Measurements from ENCODE around the gene EYA2. TPM values are rescaled to one million over a fixed set of nuclear protein-coding genes. Genes with fewer than 3 reads are reported as not detected.

EYA2 gene
- total and polyA plus RNA-seq, 2 of the 4 experiments (the other 2 are of a cell fraction), result 2.3 to 5.4 TPM

GRCh38 chr20:47110819-47111218, 216.2 kb downstream of the EYA2 start:
- Histone ChIP-seq H3K79me1 (ENCODE audit: low read depth in 1 of 2, low read length in 2 of 2) (no peaks in the 10 kb centered on the region), H2BK5ac (ENCODE audit: low read depth, low read length, poor library complexity, severe bottlenecking) (no peak overlapping the region), H3K56ac (ENCODE audit: extremely low read depth, insufficient read depth, low read length) (no peak overlapping the region), H3K14ac (replicated peaks; ENCODE audit: low read depth, low read length) (no peak overlapping the region), H4K91ac (ENCODE audit: insufficient read depth, low read depth, low read length) (no peak overlapping the region), H2BK15ac (ENCODE audit: low read depth, low read length) (no peak overlapping the region), H4K20me1 (ENCODE audit: insufficient read depth, low read length) (no peaks in the 10 kb centered on the region), H2AK9ac (replicated peaks; ENCODE audit: low read depth, low read length, poor library complexity) (no peak overlapping the region), H3K9me3 (ENCODE audit: control insufficient read depth, insufficient read depth, low read length) (peaks cover 13% of the 10 kb centered on the region), H3K4ac (ENCODE audit: low read depth, low read length) (no peak overlapping the region), H2AFZ (replicated peaks; ENCODE audit: low read length, poor library complexity) (no peak overlapping the region), H3K18ac (ENCODE audit: low read depth, low read length) (no peak overlapping the region), H2BK120ac (ENCODE audit: low read depth, low read length) (no peak overlapping the region), H3K36me3 (ENCODE audit: control insufficient read depth, insufficient read depth, low read length) (0 out of 2 replicates have a peak, but pooled peaks cover 2% of the 10 kb centered on the region), H3K9ac (ENCODE audit: low read depth, low read length) (no peak overlapping the region), H4K8ac (ENCODE audit: low read depth in 2 of 2, low read length in 2 of 2) (no peak overlapping the region), H3K9me1 (ENCODE audit: insufficient read depth, low read length) (peaks cover 4% of the 10 kb centered on the region; the same call in 1 of the 2 replicates), H3K4me2 (ENCODE audit: low read depth, low read length) (no peak overlapping the region), H2BK20ac (ENCODE audit: low read depth, low read length) (no peak overlapping the region), H2AK5ac (ENCODE audit: low read depth, low read length) (no peak overlapping the region), H3K4me1 (ENCODE audit: control insufficient read depth, insufficient read depth, low read length) (peaks cover 12% of the 10 kb centered on the region), H3K4me3 (ENCODE audit: insufficient read depth, low read depth, low read length) (no peak overlapping the region), H3K23ac (ENCODE audit: low read depth, low read length) (no peak overlapping the region), H3K27me3 (ENCODE audit: control insufficient read depth, insufficient read depth, low read length) (no peaks in the 10 kb centered on the region), H4K5ac (ENCODE audit: low read depth, low read length) (no peak overlapping the region), H3K27ac (ENCODE audit: insufficient read depth, low read length) (no peak overlapping the region)
- in situ Hi-C loops (cut with MboI; ENCODE audit: low sequenced_read_pairs) (no loop called here), dilution Hi-C loops (cut with HindIII; ENCODE audit: low sequenced_read_pairs, unreplicated experiment) (no loop called here), intact Hi-C loops (cut with micrococcal nuclease) (loop anchor here (10.0 kb wide), 1 partner anchor 86 kb away; no protein-coding TSS in a partner anchor)
- WGBS, 2 experiments (ENCODE audit: extremely low coverage in 2 of 2, insufficient read length in 1 of 2), result 57% methylated on average over 1 of the region's 1 CpG; no CpG with 5 or more reads in 1 of the 2 experiments
- ATAC-seq (ENCODE audit: low read depth) (no peak), DNase-seq (no peak)
- CTCF ChIA-PET, result no interaction called here
- POLR2A ChIA-PET (ENCODE audit: unreplicated experiment), result no interaction called here
- TF ChIP-seq, protein P1, sequence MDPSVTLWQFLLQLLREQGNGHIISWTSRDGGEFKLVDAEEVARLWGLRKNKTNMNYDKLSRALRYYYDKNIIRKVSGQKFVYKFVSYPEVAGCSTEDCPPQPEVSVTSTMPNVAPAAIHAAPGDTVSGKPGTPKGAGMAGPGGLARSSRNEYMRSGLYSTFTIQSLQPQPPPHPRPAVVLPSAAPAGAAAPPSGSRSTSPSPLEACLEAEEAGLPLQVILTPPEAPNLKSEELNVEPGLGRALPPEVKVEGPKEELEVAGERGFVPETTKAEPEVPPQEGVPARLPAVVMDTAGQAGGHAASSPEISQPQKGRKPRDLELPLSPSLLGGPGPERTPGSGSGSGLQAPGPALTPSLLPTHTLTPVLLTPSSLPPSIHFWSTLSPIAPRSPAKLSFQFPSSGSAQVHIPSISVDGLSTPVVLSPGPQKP (IDR thresholded peaks at IDR 0.05; ENCODE audit: borderline replicate concordance, low read depth, low read length), result no peak
- TF ChIP-seq CEBPB (IDR thresholded peaks at IDR 0.05; ENCODE audit: low read depth, low read length) (no peak), CHD1 (IDR thresholded peaks at IDR 0.05; ENCODE audit: low read depth, low read length) (no peak), RAD21 (IDR thresholded peaks at IDR 0.05; ENCODE audit: low read length) (no peak), MAFK (IDR thresholded peaks at IDR 0.05; ENCODE audit: low read depth, low read length) (no peak), RCOR1 (IDR thresholded peaks at IDR 0.05; ENCODE audit: insufficient replicate concordance, low read length) (no peak)
- TF ChIP-seq, protein P2, sequence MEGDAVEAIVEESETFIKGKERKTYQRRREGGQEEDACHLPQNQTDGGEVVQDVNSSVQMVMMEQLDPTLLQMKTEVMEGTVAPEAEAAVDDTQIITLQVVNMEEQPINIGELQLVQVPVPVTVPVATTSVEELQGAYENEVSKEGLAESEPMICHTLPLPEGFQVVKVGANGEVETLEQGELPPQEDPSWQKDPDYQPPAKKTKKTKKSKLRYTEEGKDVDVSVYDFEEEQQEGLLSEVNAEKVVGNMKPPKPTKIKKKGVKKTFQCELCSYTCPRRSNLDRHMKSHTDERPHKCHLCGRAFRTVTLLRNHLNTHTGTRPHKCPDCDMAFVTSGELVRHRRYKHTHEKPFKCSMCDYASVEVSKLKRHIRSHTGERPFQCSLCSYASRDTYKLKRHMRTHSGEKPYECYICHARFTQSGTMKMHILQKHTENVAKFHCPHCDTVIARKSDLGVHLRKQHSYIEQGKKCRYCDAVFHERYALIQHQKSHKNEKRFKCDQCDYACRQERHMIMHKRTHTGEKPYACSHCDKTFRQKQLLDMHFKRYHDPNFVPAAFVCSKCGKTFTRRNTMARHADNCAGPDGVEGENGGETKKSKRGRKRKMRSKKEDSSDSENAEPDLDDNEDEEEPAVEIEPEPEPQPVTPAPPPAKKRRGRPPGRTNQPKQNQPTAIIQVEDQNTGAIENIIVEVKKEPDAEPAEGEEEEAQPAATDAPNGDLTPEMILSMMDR (conservative IDR thresholded peaks at IDR 0.05; ENCODE audit: low read depth, low read length), result no peak
- BruUV-seq (replicated peaks), result no TSS peak

Measured in IMR-90 (cell line).